ENCODE data around the gene ITGA2B.

DNA sequence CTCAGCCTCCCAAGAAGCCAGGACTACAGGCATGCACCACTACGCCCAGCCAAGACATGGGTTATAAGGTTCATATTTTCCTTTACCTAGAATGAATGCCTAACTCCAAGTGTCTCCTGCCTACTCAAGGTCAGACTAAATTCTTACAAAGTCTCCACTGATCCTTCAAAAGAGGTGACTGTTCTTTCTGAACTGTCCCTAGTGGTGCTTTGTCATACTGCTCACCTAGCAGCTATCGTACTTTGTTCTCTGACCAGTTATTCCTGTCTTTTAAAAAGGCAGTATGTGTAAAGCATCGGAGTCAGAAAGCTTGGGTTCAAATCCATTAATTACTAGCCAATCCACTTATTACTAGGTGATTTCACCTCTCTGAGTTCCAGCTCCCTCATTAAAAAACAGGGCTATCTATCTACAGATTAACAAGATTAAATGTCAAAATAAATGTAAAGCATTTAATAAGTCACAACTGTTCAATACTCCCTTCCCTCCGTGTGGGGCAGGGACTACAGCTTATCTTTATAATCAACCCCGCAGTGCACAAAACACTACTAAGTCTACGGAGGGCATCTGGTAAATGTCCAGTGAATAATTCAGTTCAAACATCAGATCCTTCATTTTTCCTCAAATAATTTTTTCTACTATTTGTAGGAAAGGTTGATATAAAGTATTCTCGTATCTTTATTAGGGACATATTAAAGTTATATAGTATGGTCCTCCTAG is 20.0 kb upstream of the ITGA2B start:
- TF ChIP-seq, protein P1, sequence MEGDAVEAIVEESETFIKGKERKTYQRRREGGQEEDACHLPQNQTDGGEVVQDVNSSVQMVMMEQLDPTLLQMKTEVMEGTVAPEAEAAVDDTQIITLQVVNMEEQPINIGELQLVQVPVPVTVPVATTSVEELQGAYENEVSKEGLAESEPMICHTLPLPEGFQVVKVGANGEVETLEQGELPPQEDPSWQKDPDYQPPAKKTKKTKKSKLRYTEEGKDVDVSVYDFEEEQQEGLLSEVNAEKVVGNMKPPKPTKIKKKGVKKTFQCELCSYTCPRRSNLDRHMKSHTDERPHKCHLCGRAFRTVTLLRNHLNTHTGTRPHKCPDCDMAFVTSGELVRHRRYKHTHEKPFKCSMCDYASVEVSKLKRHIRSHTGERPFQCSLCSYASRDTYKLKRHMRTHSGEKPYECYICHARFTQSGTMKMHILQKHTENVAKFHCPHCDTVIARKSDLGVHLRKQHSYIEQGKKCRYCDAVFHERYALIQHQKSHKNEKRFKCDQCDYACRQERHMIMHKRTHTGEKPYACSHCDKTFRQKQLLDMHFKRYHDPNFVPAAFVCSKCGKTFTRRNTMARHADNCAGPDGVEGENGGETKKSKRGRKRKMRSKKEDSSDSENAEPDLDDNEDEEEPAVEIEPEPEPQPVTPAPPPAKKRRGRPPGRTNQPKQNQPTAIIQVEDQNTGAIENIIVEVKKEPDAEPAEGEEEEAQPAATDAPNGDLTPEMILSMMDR (IDR thresholded peaks at IDR 0.05; ENCODE audit: low read depth, low read length): no peak
- no peak for TF ChIP-seq EZH2phosphoT487 (IDR thresholded peaks at IDR 0.05; ENCODE audit: low read depth)

All from OCI-LY3 (cell line).